Dedifferentiated amniotic fluid mesenchymal stem cell (primary cell): ENCODE data around the gene THPO.

ENCODE experiments used
- DNase-seq: peaks from one replicate; pipeline ENCODE4 v3.0.0-alpha.2; 2016; ENCODE audit errors: extremely low spot score

THPO gene

DNA sequence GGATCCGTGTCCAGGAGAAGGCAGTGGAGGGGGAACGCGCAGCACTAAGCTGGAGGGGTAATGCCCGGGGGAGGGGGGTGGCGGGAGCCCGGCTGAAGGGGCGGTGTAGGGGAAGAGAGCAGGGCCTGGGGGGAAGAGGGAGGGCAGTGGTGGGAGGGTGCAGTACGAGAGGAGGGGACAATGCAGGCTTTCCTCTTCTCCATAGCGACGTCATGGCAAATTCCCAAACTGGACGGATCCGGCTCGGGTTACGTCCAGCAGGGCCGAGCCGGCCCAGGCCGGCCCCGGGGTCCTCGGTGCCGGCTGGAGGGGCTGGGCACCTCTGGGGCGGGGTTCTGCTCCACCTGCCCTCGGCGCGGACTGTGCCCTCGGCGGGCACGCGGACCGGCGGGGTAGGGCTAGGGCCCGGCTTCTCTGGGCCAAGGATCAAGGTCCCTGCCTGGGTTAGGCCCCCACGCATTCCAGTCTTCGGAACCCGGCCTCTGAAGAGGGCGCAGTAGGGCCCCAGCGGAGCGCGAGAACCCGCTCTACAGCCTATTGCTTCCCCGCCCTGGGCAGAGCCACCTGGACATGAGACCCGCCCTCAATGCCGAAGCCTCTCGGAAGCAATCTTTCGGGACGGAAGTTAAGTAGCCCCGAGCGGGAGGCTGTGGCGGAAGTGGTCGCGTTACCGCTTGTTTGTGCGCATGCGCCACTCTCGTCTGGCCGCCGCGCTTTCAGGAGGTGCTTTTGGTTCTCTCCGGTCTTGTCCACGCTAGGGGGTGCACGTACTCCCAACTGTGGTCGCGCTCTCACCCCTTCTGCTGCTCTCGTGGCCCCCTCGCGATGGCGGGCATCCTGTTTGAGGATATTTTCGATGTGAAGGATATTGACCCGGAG lies 15.1 kb downstream of the THPO start:
- DNase-seq: peak; percentile 95

DNA sequence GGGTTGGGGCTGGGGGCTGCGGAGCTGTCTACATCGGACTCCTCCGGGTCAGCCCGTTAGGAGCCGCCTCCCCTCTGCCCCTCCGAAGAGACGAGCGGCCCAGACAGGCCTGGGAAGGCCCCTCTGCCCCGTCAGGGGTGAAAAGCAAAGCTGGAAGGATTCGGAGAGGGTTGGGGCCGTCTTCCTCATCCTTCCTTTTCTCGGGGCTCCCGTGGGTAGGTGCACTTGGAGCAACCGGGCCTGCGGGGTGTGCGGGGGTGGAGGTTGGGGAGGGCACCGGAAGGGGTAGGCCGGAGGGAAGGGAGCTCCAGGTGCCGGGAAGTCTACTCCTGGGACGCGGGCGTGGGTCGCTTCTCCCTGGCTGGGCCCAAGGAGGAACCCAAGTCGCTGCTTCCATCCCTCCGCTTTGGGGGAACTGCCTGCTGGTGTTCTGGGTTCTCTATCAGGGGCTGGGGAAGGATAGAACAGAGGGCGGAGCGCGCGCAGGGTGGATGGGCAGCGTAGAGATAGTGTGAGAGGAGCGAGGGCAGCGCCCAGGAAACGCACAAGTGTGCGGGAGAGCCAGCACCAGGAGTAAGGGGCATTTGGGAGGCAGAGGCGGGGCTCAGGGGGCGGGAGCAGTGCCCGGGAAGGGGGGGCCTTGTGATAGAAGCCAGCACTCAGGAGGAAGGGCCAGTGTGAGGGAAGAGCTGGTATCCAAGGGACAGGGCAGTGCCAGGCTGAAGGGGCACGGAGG lies 15.9 kb downstream of the THPO start:
- DNase-seq: peak; percentile 59

DNA sequence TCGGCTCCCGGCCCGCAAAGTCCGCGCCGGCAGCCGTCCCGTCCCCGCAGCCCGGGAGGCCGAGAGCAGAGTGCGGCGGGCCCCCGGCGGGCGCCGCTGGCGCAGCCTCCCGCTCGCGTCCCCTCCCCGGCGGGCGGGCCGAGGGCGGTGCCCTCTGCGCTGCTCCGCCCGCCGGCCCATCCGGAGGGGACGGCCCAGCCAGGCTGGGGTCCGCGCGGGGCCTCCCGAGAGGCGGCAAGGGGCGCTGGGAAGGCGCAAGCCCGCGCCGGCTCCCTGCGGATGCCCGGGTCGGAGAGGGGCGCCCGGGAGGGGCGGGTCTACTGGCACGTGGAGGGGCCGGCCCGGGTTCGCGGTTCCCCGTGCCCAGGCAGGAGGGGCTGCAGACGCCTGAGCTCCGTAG lies 16.5 kb downstream of the THPO start, which contains the start of the genes CLCN2 and POLR2H:
Gene CLCN2 (minus strand): TSS at position 74 of the 400 bp plus-strand sequence. CDS start 126 bp downstream, outside the sequence.
Gene POLR2H (plus strand): TSS at position 179 of the 400 bp plus-strand sequence. CDS start 1,783 bp downstream, outside the sequence.
- DNase-seq: no peak

DNA sequence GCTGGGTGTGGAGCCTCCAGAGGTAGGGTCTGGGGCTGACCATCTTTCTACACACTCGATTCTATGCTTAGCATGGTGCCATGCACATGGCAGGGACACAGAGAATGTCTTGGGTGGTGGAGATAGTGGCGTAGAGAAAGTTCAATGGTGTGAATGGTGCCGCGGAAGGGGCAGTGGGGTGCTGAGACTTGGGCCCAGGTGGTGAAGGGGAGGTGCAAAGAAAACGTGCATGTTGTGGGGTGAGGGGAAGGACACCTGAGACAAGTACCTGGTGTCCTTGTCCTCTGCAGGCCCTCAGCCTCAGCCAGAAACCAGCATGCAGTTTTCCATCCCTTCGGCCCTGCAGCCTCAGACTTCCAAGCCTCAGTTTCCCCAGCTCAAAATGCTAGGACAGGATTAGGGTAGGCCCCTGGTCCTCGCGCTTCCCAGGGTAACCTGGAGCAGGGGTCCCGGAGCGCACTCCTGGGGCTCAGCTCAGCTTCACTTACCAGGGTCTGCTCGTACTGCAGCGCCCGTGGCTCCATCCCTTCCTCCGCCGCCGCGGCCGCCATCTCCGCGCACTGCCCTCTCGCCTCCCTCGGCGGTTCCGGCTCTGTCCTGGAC lies 17.0 kb downstream of the THPO start:
- no peak for DNase-seq

DNA sequence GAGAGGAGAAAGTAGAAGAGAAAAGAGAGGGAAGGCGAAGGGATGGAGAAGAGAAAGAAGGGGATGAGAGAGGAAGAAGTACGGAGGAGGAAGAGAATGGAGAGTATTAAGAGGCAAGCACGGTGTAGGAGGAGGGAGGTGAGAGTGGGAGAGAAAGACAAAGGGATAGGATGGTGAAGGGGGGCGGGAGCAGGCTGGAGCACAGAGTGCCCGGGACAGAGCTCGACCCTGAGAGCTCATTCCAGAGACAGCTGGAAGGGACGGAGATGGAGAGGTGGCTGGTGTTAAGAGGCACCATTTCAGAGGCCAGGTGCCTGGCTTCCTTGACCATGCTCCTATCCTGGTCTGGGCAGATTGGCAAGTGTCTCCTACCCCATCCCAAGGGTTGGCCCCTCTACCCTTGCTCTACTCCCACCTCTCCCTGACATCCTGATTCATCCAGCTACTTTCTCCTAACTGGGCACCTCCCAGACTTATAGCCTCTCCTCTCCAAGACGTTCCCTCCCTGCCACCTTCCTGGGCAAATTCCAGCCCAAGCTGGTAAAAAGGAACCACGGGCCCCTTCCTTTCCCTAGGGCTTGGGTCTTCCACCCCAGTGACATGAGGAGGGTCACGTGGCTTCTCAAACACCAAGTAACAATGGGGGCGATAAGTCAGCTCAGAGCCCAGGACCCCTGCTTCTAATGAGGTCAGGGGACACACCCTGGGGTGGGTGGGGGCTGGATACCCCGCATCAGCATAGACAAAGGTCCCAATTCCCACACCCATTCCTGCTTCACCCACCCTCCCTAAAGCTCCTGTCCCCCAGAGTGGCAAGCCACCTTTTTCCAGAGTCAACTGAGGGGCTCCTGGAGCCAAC lies 17.7 kb downstream of the THPO start:
- DNase-seq: no peak

DNA sequence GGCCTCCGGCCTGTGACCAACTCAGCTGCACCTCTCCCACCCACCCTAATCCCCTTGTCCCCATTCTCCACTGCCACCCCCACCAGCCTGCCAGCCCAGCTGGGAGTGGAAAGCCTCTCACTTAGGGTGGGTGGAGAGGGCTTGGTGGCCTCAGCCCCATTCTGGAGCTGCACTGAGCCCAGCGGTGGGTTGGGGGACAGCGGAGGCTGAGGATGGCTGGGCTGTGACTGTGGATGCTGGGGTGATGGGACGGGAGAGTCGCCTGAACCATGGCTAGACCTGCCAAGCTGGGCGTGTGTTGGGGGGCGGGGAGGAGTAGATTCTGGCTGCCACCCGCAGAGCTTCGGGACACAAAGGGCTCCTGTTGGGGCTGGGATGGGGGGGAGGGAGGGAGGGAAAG lies 18.4 kb downstream of the THPO start:
- DNase-seq: no peak

DNA sequence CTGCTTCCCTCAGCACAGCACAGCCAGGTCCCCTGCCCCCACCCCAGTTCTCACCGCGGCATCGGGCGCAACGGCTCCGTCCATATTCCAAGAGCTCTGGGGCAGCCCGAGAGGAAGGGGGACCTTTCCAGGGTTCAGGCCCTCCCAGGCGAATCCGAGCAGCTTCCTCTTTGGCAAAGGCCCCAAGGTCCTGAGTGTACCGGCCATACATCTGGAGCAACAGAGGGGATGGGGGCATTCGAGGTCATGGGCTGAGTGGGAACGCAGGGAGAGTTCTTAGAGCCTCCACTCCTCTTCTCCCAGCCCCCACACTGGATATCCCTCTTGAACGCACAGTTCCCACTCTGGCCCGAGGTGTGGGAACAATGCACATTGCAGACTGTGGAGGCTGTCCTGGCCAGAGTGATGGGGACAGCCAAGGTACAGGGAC lies 19.1 kb downstream of the THPO start:
- no peak for DNase-seq

DNA sequence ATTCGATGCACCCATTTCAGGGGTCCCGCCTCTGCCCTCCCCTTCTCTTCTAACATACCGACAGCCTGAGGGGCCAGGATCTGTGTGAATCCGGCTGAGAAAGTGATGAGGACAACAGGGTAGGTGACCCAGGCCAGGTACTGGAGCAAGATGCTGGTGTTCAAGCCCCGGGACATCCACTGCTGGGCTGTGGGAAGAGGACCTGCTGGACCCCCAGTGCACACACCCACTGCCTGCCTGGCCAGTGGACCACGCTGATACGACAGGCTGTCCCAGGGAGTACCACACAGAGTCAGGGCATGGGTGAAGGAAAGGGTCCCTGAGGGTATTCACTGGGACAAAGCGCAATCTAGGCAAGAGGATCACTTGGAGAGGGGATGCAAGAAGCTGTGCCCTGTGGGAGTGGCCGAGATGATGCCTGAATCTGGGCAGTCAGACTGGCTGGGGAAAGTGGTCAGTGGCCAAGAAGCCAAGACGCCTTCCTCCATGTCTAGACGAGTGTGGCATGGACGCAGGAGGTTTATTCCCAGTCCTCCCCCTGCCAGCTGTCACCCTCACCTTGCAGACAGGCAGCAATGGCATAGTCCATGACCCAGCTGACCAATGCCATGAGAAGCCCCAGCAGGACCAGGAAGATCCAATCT lies 19.8 kb downstream of the THPO start:
- no peak for DNase-seq

DNA sequence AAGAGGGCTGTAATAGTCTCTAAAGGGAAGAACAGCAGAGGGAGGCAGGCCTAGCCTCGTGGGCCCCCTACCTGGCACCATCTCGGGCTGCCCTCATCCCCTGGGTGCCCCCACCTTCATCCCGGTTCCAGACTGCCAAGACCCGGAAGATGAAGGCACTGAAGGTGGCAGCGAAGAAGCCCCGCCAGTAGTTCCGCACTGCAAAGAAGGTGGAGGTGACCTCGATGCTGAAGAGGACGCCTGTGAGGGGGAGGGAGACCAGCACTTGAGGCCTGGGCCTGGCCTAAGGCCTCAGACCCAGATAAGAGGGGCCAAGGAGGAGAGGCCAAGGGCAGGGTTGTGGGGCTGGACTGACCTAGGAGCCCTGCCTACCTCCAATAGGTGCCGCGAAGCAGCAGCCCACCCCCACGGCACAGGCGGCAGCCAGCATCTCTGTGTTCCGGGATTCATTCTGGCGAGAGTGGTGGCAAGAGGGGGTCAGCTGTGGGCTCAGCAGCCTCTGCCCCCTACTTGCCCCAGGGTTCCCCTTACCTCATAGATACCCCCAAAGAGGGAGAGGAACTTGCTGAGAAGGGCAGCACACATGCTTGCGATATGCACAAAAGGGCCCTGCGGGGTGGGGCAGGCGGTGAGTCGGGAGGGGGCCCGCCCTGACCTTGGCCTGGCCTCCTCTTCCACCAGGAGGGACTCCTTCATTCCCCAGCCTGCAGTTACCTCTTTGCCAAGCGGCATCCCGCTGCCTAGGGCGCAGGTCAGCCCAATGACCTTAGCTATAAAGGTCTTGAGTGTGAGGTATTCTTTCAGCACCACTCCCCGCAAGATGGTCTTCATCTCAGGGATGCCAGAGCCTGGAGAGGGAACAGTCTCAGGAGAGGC lies 20.5 kb downstream of the THPO start:
- no peak for DNase-seq

DNA sequence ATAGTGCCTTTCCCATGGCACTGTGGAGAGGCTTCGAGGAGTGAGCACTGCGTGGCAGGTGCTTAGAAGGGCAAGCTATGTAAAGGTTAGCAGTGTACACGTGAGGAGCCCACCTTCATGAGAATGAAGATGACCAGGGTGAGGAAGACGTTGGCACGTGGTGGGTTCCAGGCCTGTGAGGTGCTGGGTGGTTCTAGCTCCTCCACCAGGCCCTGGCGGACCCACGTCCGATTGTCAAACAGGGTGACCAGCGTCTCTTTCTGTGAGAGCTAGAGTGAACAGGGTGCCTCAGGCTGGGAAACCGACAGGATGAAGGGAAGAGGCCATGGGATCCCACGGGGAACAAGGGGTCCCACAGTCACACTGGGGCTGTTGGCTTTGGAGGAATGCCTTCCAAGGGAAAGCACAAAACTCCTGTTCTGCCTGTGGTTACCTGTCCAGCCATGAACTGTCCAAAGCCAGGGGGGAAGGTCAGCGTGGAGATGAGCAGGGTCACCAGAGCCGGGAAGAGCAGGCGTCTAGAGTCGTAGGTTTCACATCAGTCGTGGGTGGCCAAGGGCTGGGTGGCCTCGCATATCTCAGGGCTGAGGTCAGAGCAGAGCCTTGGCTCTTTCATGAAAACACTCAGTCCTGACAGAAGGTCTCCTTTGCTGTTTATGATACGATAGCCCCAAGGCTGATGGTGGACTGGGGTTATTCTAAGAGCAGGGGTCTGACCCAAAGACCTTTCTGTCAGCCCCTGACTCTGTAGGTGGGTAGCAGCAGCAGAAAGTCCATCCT lies 22.6 kb downstream of the THPO start:
- DNase-seq: no peak

DNA sequence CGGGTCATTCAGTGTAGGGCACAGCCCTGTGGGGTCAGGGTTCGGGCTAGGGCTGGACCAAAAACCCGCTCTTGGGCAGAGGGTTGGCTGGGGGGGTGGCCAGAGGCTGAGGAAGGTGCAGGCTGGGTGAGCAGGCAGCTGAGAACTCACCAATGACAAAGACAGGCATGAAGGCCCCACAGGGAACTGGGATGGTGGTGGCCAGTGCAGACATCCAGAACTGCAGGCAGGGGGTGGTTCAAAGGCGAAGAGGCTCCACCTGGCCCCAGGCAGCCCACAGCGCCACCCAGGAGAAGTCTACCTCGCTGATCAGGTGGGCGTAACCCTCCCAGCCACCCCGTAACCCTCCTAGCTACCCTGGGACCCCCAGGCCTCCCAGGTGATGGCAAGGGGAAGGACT lies 23.3 kb downstream of the THPO start:
- DNase-seq: no peak

DNA sequence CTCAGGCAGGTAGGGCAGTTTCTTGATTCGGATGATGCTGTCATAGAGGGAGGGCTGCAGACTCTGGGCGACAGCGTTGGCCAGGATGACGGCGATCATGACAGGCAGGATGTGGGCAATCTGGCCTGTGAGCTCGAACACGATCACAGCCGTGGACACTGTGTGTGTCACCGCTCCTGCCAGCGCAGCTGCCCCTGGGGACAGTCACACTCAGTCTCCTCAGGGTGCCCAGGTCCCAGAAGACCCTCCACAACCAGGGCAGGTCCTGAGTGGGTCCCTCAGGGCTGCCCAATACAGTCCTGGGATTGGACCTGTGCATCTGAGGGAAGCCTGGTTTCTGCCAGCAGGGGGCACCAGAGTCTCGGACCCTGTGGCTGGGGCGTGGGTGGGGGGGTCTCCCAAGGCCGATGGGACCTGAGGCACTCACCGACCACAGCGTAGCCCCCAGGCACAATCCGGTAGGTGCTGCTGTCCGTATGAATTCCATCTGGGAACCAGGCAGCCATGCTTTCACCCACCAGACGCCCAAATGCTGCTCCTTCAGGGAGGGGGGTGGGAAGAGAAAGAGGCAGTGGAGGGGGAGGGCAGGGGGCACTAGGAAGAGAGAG lies 23.8 kb downstream of the THPO start:
- DNase-seq: no peak

DNA sequence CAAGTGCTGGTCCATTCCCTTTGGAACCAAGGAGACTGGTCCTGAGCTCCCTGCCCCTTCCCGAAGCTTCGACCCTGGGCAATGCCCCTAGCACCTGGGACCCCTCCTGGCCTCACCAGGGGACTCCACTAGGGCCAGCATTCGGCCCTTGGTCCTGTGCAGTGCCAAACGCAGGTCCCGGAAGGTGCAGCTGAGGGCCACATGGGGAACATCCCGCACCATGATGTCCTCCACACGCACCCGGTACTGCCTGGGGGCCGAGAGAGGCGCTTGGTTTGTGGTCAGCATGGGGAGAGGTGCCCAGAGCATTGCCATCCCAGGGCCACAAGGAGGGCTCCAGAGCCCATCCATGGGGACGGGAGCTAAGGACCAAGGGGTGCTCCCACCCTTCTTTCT lies 24.5 kb downstream of the THPO start:
- no peak for DNase-seq

DNA sequence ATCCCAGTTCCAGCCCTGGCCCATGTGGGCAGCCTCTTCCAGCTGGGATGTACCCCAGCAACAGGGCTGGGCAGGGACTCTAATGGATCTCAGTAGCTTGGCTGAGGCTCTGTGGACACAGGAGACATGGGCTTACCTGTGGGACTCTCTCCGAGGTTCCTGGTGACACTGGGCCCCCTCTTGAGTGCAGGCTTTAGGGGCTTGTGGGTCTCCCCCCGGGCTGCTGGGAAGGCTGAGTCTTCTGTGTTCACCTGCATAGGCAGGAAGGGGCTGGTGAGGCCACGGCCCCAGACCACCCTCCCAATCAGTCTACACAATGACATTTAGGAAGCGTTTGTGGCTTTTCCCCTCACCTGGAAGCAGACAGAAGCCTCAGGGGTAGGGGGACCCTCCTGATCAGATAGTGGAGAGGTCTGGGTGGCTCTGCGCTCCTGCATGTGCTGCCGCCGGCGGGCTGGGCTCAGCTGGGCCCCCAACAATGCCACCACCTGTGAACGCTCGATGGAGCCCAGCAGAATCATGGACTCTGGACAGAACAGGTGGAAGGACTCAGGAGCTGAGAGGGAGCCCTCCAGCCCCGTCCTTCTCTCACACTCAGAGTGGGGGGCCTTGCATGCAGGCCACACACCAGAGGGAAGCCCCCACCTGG lies 25.0 kb downstream of the THPO start:
- no peak for DNase-seq

DNA sequence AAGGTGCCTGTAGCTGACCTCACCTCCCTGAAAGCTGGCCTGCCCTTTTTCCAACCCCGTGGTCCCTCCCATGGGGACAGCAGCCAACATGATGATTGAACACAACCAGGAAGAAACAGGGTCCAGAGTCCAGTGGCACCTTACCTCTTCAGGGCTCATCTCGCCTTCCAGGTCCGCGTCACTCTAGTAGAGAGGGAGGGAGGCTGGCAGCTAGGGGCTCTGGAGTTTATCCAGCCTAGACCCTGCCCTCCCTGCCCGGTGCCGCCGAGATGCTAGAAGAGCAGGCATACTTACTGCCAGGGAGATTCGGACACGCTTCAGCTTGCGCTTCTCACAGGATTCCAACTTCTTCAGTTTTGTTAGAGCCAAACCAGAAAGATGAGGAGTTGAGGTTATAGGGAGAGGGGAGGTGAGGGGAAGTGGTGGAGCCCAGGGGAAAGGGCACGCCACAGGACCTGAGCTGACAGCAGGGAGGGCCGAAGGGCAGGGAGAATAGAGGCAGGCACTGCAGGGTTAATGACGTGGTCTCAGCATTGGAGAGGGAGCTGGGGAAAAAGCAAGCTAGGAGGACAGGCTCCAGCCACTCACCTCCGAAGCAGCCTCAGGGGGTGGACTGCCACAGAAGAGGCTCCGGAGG lies 25.7 kb downstream of the THPO start:
- DNase-seq: no peak

DNA sequence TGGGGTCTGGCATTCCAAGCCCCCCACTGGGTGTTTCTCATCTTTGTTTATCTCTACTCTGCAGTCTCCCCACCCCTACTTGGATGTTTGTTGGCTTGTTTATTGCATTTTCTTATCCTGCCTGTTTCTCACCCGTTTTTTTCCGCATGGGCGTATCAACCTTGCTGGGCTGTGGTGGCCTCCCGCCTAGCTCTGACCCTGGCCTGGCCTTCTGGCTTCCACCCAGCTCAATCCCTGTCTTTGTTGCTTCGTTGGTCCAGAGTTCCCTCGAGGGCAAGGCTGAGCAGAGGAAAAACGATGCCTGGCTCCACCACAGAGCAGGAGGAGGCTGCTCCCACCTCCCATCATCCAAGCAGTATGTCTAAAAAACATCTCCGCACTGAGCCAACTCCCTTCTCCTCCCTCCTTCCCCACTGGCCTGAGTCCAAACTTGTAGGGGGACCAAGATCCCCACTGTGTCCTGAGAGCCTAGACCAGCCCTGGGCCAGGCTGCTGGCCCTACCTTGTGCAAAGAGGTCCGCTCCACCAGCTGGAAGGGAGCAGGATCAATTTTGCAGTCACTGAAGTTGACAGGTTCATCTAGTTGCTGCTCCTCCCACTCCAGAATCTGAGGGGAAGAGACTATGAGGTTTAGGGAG lies 26.4 kb downstream of the THPO start:
- no peak for DNase-seq

DNA sequence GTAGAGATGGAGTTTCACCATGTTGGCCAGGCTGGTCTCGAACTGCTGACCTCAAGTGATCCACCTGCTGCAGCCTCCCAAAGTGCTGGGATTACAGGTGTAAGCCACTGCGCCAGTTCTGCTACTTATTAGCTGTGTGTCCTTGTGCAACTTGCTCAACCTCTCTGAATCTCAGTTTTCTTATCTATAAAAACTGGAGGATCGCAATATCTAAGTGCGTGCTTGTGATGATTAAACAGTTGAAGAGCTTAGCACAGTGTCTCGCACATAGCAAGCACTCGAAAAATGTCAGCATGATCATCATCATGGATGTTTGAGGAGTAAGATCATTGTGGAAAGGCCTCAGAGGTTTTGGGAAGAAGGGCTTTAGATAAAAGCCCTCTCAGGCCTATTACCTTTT lies 27.4 kb downstream of the THPO start:
- no peak for DNase-seq
